Measurements from ENCODE around the gene NFIX. TPM values are rescaled to one million over a fixed set of nuclear protein-coding genes. Genes with fewer than 3 reads are reported as not detected.

The NFIX gene
- total and polyA plus RNA-seq, 7 donors: 10.6 to 104 (median 44.1) TPM

DNA sequence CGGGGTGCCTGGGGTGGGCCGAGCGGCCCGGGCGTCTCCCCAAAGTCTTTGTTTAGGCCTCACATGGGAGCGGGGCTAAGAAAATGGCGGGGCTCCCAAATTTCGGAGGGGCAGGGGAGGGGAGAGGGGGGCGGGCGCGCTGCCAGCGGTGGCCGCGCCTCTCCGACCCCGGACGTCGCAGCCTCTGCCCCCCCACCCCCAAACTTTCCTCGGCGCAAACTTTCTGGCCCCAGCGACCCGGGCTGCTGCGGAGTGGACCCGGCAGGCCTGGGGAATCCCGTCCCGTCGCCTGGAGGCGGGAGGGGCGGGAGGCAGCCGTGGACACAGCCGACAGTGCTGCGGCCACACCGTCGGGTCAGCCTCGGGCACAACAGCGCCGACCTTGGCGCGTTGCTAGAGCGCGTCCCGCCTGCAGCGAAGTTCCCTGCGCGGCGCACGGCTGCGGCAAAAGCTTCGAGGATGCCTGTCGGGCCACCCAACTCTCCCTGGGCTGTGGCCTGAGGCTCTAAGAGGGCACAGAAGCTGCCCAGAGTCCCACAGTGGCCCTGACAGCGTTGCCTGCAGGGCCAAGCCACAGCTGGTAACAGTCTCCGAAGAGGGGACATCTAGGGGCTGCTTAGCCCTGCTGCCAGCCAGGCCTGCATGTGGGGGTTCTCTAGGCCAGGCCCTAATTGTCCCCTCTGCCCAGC lies 1.3 kb downstream of the NFIX start:
- H3K4me1 ChIP-seq: peaks cover 0 to 55% (median 51%) of the 10 kb centered on the region in 4 donors
- intact Hi-C loops (cut with DNase I): loop anchor here (5.0 to 10.0 kb wide), 3 partner anchors 36 to 158 kb away; partner anchors contain the start of genes IER2 and STX10
- no peaks in the 10 kb centered on the region for H3K27me3 ChIP-seq
- peak in 1 of 4 donors; percentile 23 for TF ChIP-seq POLR2AphosphoS5 (IDR thresholded peaks at IDR 0.05)
- TF ChIP-seq, protein P1, sequence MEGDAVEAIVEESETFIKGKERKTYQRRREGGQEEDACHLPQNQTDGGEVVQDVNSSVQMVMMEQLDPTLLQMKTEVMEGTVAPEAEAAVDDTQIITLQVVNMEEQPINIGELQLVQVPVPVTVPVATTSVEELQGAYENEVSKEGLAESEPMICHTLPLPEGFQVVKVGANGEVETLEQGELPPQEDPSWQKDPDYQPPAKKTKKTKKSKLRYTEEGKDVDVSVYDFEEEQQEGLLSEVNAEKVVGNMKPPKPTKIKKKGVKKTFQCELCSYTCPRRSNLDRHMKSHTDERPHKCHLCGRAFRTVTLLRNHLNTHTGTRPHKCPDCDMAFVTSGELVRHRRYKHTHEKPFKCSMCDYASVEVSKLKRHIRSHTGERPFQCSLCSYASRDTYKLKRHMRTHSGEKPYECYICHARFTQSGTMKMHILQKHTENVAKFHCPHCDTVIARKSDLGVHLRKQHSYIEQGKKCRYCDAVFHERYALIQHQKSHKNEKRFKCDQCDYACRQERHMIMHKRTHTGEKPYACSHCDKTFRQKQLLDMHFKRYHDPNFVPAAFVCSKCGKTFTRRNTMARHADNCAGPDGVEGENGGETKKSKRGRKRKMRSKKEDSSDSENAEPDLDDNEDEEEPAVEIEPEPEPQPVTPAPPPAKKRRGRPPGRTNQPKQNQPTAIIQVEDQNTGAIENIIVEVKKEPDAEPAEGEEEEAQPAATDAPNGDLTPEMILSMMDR (IDR thresholded peaks at IDR 0.05): no peak
- no peak for DNase-seq
- peaks cover 0 to 6% (median 0%) of the 10 kb centered on the region in 4 donors for H3K36me3 ChIP-seq
- peak overlapping the region; percentile 86 to 97 (median 90) for H3K4me3 ChIP-seq
- H3K9me3 ChIP-seq: no peaks in the 10 kb centered on the region
- H3K27ac ChIP-seq: peak overlapping the region; percentile 92 to 98 (median 98)
- 7 to 28% methylated on average over 49 to 52 of the region's 52 CpGs for WGBS, 2 donors

DNA sequence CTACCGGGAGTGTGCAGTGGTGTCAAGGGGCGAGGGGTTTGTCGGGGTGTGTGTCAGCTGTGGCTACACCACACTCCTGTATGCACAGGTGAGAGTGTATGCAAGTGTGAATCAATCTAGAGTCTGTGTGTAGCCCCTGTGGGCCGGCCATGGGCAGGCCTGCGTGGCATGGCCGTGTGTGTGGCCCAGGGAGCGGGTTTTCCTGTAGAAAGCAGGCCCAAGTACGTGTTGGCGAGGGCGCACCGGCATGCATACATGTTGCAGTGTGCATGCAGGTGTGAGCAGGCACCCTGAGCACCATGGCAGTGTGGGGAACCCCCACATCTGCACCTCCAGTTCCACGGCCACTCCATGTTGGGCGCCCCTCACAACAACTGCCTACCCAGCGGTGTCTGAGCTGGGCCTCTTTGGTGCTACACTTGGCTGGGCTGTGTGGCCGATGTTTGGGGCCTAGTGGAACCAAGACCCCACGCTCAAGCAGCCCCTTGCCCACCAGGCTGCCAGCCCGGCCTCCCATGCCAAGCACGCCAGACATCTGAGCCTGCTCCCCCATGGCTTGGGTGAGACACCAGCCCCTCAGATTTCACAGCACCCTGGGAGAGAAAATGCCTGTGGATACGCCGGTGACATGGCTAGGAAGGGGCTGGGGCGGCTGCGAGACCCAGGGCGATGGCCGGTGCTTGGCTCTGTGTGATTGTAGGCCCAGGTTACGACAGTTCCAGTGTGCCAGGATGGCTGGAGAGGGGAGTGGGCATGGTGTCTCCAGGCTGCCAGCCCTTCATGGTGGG lies 2.1 kb downstream of the NFIX start:
- TF ChIP-seq POLR2AphosphoS5 (IDR thresholded peaks at IDR 0.05): no peak
- TF ChIP-seq EP300 (IDR thresholded peaks at IDR 0.05): no peak
- TF ChIP-seq POLR2A (IDR thresholded peaks at IDR 0.05): no peak
- TF ChIP-seq, protein P1 (IDR thresholded peaks at IDR 0.05): no peak
- no peaks in the 10 kb centered on the region for H3K9me3 ChIP-seq
- H3K36me3 ChIP-seq: peaks cover 0 to 6% (median 0%) of the 10 kb centered on the region in 4 donors
- no peaks in the 10 kb centered on the region for H3K27me3 ChIP-seq
- intact Hi-C loops (cut with DNase I): loop anchor here (5.0 to 10.0 kb wide), 3 partner anchors 35 to 157 kb away; partner anchors contain the start of genes IER2 and STX10
- H3K27ac ChIP-seq: peak overlapping the region; percentile 92 to 98 (median 98)
- H3K4me1 ChIP-seq: peaks cover 0 to 61% (median 57%) of the 10 kb centered on the region in 4 donors
- WGBS, 2 donors: 89 to 94% methylated on average over 25 of the region's 25 CpGs
- DNase-seq: no peak
- peak overlapping the region; percentile 86 to 97 (median 90) for H3K4me3 ChIP-seq

DNA sequence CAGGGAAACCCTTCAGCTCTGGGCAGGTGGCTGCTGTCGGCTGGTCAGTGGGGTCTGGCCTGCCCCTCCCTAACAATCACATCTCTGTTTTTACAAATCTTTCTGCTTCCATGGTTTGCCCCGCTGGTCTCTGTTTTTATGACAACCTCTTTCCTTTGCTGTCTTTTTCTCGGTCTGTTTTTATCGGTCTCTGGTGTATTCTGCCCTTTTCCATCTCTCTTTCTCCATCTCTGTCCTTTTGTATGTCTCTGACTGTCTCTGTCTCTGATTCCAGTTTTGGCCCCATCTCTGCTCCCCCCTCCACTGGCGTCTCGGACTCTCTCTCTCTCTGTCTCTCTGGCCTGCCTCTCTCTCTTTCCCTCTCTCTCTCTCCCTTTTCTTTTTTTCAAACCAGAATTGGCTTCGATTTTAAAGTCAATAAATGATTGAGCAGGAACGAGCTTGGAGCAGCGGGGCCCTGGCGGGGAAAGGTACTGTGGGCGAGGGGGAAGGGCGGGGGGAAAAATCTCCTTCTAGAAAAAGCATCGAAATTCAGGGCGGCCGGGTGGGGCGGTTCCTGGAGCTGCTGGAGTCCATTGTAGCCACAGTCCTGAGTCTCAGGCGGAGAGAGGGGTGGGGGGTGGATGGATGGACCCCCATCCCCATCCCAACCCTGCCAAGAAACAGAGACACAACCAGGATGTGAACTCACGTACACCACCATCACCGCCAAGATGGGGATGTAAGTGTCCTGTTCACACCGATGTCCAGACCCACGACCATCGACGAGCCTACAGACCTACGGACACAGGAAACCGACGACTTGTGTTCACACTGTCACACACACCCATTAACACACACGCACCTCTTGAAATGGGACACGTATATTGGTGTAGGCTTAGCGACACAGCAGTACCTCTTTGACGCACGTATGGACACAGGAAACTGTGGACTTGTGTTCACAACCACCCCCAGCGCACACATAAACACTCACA lies 3.0 kb downstream of the NFIX start:
- Histone ChIP-seq H3K27ac (peak overlapping the region; percentile 92 to 98 (median 98)), H3K27me3 (no peaks in the 10 kb centered on the region), H3K4me3 (peak overlapping the region in 3 of 4 donors; percentile 86 to 97 (median 94)), H3K4me1 (peaks cover 0 to 70% (median 65%) of the 10 kb centered on the region in 4 donors), H3K9me3 (no peaks in the 10 kb centered on the region), H3K36me3 (peaks cover 0 to 6% (median 0%) of the 10 kb centered on the region in 4 donors)
- intact Hi-C loops (cut with DNase I): loop anchor here (5.0 to 10.0 kb wide), 3 partner anchors 34 to 157 kb away; partner anchors contain the start of genes IER2 and STX10
- DNase-seq: no peak
- TF ChIP-seq POLR2AphosphoS5 (IDR thresholded peaks at IDR 0.05) (no peak), POLR2A (IDR thresholded peaks at IDR 0.05) (no peak)
- WGBS, 2 donors: 85 to 90% methylated on average over 32 of the region's 32 CpGs

DNA sequence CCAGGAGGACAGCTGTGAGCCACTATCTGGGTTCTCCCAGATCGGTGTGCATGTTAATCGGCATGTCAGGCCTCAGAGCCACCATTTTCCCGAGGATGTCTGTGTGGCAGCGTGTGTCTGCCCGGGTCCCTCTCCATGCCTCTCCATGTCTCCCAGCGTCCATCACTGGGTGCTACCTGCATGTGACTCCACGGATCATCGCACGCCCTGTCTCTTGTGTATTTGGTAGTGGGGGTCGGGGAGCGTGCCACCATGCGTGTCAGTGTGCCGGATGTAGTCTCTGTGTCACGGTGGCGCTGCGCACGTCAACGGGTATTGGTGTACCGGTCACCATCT lies 5.9 kb downstream of the NFIX start:
- WGBS, 2 donors: 91 to 92% methylated on average over 19 of the region's 19 CpGs
- no peak for TF ChIP-seq POLR2AphosphoS5 (IDR thresholded peaks at IDR 0.05)
- TF ChIP-seq, protein P1 (IDR thresholded peaks at IDR 0.05): no peak
- no peak for TF ChIP-seq EP300 (IDR thresholded peaks at IDR 0.05)
- H3K27me3 ChIP-seq: no peaks in the 10 kb centered on the region
- peak overlapping the region in 3 of 4 donors; percentile 37 to 51 (median 49) for H3K4me3 ChIP-seq
- H3K36me3 ChIP-seq: peaks cover 0 to 6% (median 0%) of the 10 kb centered on the region in 4 donors
- intact Hi-C loops (cut with DNase I): no loop called here
- no peaks in the 10 kb centered on the region for H3K9me3 ChIP-seq
- no peak for DNase-seq
- H3K27ac ChIP-seq: peak overlapping the region; percentile 92 to 98 (median 98)
- H3K4me1 ChIP-seq: peaks cover 0 to 93% (median 89%) of the 10 kb centered on the region in 4 donors

Data from sigmoid colon (tissue), 7 donors.